GM06990 (cell line): ENCODE results near the gene COASY.

Source experiments
- DNase-seq: peaks from one replicate; pipeline ENCODE4 v3.0.0-alpha.2; 2011; ENCODE audit not compliant: insufficient read length; ENCODE audit errors: extremely low read depth
- H3K27me3 ChIP-seq: replicated peaks from 2 replicates; pipeline ENCODE4 v1.6.0; 2011; ENCODE audit warnings: low read length; ENCODE audit not compliant: control insufficient read depth, insufficient read depth
- H3K36me3 ChIP-seq: 2 replicates; pipeline ENCODE4 v1.5.1; 2011; ENCODE audit warnings: low read length; ENCODE audit not compliant: control insufficient read depth, insufficient read depth
- H3K4me3 ChIP-seq: replicated peaks from 2 replicates; pipeline ENCODE4 v1.5.1; 2011; ENCODE audit warnings: low read depth, mild to moderate bottlenecking, control low read depth, low read length
- TF ChIP-seq, protein P1 (sequence below): IDR thresholded peaks from 2 replicates; pipeline ENCODE4 v1.5.1; 2011; ENCODE audit warnings: low read length, control low read depth, mild to moderate bottlenecking, inconsistent platforms; ENCODE audit not compliant: insufficient read depth, poor library complexity, severe bottlenecking

COASY gene

DNA sequence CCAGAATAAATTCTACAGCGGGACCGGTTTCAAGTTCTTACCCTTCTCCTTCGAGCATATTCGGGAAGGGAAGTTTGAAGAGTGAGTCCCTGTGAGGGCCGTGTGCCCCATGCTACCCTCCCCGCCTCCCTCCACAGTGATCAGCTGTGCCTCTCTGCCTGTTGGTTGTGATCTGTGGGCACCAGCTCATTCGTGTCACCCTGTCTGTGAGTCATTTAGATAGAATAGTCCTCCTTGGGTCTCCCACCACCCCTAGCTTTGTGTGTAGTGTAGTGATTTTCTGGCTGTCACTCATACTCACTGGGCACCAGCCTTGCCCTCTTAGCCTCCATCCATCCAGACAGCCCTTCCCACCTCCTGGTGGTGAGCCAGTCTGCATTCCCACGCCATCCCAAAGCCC is 40.9 kb upstream of the COASY start:
- H3K36me3 ChIP-seq, result peaks cover 36% of the 10 kb centered on the region
- DNase-seq, result no peak
- H3K27me3 ChIP-seq, result no peaks in the 10 kb centered on the region
- no peak overlapping the region for H3K4me3 ChIP-seq
- TF ChIP-seq, protein P1, sequence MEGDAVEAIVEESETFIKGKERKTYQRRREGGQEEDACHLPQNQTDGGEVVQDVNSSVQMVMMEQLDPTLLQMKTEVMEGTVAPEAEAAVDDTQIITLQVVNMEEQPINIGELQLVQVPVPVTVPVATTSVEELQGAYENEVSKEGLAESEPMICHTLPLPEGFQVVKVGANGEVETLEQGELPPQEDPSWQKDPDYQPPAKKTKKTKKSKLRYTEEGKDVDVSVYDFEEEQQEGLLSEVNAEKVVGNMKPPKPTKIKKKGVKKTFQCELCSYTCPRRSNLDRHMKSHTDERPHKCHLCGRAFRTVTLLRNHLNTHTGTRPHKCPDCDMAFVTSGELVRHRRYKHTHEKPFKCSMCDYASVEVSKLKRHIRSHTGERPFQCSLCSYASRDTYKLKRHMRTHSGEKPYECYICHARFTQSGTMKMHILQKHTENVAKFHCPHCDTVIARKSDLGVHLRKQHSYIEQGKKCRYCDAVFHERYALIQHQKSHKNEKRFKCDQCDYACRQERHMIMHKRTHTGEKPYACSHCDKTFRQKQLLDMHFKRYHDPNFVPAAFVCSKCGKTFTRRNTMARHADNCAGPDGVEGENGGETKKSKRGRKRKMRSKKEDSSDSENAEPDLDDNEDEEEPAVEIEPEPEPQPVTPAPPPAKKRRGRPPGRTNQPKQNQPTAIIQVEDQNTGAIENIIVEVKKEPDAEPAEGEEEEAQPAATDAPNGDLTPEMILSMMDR, result no peak

DNA sequence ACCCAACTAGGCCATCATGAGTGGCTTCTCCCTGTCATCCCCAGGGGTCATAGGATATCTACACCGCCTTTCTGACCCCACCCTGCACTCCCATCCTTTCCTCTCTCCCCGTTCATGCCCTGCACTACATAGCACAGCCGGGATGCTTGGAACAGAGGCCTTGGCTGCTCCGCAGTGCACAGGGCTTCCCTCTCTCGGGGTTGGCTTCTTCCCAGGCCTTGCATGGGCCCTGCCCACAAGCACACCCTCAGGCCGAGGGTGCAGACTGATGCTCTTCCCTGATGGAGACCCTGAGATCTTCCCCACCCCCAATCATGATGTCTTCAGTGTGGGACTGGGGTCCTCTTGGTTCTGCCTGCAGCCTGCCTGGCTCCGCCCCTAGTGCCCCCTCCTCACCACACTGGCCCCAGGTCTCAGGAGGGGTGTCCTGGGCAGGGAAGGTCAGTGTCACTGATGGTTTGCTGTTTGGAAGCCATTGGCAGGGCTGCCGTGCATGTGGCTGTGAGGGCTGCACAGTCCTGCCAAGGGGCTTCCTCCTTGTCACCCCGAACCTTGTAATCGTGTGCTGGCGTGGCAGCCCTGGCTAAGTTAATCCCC is 40.2 kb upstream of the COASY start:
- TF ChIP-seq, protein P1, result no peak
- DNase-seq, result no peak
- Histone ChIP-seq H3K36me3 (peaks cover 29% of the 10 kb centered on the region), H3K4me3 (no peak overlapping the region), H3K27me3 (no peaks in the 10 kb centered on the region)

DNA sequence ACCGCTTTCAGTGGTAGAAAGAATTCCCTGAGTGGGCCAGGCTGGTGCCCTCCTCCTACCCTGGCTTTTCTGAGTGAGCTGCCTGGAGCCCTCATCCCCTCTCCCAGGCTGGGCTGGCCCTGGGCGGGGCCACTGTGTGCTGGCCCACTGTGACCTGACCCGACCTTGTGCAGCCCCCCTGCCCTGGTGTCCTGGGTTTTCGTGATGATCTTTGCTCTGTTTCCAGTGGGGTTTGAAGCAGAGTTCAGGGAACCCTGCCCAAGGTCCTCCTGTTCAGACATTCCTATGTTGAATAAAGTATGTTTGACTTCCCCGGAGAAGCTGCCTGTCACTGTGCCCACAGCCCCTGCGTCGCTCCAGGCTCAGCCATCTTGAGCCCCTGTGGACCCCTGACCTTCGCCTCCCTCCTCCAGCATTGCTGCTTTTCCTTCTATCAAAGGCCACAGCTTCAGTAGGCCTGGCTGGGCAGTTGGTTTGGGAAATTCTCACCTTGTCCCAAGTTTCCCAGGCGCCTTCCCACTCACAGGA is 39.6 kb upstream of the COASY start:
- TF ChIP-seq, protein P1, result no peak
- Histone ChIP-seq H3K36me3 (peaks cover 26% of the 10 kb centered on the region), H3K27me3 (no peaks in the 10 kb centered on the region), H3K4me3 (no peak overlapping the region)
- no peak for DNase-seq

DNA sequence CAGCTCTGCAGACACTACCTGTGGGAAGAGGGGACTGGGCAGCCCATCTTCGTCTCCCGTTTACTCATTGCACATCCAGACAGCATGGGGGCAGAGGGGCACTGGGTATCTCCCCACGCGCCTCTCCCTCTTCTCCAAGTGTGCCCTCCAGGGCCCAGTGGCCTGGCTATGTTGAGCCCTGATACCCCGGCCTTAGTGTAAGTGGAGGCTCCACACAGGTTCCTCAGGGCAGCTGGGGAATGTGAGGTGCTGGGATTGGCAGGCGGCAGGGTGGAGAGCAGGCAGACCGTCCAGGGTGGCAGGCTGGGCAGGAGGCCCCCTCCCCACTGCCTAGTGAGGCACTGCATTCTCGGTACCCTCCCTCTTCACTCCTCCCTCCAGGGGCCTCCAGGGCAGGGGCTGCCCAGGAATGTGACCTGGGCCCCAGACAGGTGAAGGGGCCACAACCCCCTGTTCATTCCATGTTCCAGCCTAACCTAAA is 39.1 kb upstream of the COASY start:
- H3K4me3 ChIP-seq, result no peak overlapping the region
- H3K27me3 ChIP-seq, result no peaks in the 10 kb centered on the region
- TF ChIP-seq, protein P1, result no peak
- DNase-seq, result no peak
- H3K36me3 ChIP-seq, result peaks cover 25% of the 10 kb centered on the region

DNA sequence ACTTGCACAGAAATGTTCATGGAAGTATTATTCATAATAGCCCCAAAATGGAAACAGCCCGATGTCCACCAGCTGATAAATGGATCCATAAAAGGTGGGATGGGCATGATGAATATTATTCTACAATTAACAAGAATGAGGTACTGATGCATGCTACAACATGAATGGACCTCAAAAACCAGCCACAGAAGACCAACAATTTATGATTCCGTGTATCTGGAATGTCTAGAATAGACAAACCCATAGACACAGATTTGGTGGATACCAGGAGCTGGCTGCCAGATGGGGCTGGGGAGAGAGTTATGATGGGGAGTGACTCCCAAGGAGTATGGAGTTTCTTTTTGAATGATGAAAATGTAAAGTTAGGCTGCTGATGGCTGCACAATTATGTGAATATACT is 36.7 kb upstream of the COASY start:
- DNase-seq, result no peak

More for the DNA sequence above, 36.7 kb upstream of the COASY start:
- H3K27me3 ChIP-seq, result no peaks in the 10 kb centered on the region
- peaks cover 19% of the 10 kb centered on the region for H3K36me3 ChIP-seq
- no peak overlapping the region for H3K4me3 ChIP-seq
- TF ChIP-seq, protein P1, result no peak
